SK-N-DZ (cell line): Measurements from ENCODE around the gene PTGER2.

Experiments used
- DNase-seq: peaks from one replicate; pipeline ENCODE4 v3.0.0-alpha.2; 2015; ENCODE audit warnings: low spot score

Gene PTGER2

DNA sequence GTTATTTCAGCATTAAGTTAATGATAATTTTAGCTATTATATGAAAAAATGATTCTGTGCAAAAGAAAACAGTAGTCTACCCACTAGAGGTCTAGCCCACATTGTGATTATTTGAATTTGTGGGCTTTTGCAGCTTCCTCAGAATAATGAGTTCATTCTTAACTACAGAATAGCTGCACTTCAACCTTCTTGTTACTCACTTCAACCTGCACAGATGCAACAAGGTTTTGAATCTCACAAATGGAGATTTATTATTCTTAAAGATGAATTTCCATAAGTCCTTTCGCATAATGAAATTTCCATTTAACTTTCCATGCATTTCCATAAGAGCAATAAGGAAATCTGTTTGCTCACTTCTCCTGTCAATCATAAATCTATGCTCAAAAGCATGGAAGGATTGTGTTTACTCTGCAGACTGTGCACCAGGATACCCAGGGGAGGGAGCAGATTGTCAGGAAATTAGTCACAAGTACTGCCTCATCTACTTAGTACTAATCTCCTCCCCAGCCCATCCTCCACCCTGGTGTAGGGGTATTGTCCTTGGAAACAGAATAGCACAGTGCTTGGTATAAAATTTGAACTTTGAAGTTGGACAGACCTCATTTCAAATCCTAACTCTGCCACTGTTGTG is 24.1 kb downstream of the PTGER2 start:
- DNase-seq: no peak

DNA sequence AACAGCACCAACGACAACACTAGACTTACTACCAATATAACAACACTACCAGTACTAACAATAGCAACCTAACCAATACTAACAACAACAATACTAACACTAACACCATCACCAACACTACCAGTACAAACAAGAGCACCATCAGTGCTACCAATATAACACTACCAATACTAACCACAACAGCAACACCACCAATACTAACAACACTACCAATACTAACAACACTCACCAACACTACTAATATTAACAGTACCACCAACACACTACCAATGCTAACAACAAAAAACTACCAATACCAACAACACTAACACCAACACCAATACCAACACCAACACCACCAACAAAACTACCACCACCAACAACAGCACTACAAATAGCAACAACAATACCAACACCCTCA is 25.1 kb downstream of the PTGER2 start:
- no peak for DNase-seq

DNA sequence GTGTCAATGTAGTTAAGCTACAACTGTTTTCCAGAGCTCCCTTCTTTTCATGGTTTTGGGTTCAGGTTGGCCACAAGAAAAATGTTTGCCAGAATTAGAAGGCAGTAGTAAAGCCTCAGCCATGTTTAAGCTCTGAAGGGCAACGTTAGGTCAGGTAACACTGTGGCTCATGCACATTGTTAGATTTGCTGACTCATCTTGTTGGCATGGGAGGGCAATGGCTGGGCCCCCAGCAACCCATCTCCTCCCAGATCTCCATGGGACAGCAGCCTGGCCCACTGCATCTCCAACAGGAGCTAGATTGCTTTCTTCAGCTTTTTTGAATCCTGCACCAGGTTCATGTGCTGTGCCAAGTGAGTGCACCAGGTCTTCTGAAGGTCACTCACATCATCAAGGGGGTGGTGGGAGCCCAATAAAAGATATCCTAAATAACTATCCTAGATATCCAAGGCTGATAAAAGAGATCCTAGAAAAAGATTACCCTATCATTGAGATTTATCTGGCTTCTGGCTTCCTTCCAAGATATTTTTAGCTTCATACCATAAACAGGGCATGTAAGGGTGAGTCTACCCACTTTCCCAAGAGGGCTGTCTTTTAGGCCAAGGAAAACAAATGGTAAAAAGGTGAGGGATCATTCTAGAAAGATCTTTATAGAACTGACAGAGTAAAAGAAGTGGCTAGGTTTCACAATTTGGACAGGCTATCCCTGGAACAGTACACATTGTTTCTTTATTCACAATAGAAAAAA is 28.9 kb downstream of the PTGER2 start:
- no peak for DNase-seq

DNA sequence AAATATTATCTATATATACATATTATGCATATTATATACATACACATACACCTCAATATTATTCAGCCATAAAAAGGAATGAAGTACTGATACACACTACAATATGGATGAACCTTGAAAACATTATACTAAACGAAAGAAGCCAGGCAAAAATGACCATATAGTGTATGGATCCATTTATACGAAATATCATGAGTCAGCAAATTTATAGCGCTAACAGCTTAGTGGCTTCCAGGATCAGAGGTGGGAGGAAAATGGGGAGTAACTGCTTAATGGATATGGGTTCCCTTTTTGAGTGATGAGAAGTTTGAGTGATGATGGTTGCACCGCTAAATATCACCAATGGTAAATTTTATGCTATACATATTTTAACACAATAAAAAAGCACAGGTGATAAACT is 32.7 kb downstream of the PTGER2 start:
- no peak for DNase-seq

DNA sequence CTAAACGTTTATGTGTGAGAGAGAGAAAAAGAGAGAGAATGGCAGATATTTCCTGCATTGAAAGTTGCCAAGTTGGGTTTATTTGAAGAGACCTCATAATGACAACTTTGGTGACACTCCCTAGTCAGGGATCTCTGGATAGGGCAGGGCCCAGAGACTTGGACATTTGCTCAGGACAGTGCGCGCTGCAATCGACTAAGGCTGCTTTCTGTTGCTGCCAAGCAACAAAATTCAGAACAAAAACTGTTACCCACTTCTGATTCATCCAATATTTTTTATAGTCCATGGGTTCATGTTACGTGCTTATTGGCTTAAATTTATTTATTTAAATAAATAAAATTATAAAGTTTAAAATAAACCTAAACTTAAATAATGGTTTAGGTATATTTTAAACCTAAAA is 34.2 kb downstream of the PTGER2 start:
- no peak for DNase-seq

DNA sequence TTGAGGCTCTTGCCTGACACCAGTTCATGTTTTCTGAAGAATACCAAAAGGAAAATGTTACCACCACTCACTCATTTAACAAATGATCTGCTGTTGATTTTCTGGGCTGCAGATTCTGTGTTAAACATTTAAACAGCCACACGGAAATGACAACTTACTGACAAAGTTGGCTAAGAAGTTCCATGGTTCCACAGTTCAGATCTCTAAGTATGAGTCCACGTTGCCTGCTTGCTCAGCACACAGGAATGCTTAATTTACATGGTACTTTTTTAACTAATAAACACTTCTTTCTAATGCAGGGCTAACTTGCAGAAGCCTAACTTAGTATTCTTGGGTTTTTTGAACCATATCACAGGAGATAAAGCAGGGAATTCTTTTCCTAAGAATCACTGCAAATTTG is 34.7 kb downstream of the PTGER2 start:
- no peak for DNase-seq

DNA sequence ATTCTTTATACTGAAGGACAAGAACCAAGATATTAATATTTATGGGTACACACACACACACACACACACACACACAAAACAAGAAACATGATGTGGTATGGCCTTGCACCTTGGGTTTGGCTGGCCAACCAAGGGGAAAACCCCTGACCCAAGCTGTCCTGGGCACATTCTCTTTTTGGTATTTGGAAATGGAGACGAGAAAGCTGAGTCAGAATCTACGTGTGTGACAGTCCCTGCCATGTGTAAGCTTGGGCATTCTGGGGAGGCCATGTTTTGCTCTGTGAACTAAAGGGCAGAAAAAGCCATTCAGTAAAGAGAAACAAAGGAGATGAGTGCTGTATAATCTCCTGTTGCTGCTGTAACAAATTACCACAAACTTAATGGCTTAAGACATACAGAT is 35.6 kb downstream of the PTGER2 start:
- no peak for DNase-seq

DNA sequence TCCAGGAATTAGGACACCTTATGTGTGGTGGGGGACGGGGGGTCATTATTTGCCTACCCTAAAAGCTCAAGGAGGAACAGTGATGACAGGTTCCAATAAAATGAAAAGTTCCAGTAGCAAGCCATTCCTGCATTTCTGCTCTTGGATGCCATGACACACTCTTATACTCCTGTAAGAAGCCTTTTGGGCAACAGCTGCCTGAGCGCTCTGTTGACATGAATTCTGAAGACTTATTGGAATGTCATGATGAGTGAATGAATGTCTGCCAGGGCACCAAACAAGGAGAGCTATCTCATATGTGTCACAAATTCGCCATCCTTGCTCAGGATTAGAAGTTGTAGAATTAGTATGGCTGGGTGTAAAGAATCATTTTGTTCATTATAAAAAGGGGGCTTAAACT is 36.3 kb downstream of the PTGER2 start:
- no peak for DNase-seq

DNA sequence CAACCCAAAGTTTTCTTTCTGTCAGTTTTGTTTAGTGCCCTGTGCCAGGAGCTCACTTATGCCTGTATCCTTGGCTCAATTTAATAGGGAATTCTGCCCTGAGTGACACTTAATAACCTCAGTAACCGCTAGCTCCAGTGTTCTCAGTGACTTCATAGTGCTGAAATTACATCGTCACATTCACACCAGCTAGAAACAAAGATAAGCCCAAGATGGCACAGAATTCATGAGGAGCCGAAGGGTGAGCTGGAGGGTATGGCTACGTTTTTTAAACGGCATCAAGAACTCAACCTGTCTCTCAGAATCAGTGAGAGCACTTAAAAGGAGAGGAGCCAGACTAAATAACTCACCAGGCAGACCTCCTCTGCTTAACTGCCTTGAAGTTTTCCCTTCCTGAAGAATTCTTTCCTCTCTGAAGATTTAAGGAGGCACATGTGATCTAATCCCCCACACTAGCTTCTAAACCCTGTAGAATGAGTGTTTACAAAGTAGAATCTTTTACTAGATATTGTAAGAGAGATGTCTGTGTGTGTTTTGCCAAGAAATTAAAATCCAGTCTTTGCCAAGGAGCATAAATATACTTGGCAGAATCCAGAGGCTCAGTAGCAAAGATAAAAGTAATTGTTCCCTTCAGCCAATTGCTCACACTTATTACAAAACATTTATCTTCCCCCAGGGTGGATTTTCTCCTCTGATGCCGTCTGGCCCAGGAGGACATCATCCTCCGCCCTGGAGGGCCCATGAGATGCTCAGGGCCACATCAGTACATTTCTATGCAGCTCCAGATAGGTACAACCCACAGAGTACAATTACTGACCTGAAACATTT is 37.3 kb downstream of the PTGER2 start:
- DNase-seq: no peak

DNA sequence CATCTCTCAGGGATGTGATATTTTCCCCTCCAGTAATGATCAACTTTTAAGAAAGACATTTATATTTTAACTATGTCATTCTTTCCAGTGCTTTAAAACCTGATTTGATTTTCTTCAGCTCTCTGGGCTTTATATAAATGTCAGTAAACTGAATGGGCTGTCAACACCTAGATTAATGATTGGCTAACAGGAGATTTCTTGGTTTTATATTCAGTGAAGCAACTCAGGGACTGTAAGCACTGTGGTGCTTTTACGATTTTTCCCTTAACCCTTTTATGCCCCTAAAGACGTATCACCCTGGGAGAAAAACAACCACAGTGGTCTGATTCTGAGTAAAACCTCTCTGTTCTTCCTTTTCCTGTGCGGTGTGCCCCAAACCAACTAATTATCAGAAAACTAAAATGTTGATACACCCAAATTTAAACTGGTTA is 38.0 kb downstream of the PTGER2 start:
- DNase-seq: peak; percentile 32

DNA sequence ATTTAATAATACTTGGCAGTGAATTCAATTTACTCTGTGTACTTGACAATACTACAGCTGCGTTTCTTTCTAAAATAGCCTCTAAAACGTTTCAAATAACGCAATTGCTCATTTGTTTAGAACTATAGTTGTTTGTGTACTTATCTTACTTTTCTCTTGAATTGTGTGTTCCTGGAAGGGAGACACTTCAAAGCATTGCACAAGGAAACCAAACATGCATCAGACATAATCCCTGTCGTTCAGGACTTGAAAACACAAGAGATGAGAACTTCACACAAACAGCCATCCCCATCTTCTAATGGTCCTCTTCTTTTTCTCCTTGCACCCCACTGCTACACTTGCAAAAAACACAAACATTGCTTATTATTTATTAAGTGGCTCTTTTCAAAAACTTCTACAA is 38.5 kb downstream of the PTGER2 start:
- no peak for DNase-seq

DNA sequence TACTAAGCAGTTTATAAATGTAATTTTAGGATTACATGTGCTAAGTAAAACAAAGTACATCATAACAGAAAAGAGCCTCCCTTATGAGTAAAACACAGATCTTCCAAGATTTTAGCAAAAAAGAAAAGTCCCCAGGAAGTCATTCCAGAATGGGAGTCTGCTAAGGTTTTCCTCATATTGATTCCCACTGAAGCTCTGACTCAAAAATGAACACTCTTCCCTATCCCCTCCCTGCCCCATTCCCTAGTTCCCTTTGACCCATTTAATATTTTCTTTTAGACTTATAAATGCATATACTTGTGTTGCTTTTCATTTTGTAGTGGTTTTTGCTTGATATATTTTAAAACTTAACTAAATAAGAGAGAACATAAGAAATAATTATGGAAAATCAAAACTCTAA is 40.1 kb downstream of the PTGER2 start:
- no peak for DNase-seq

DNA sequence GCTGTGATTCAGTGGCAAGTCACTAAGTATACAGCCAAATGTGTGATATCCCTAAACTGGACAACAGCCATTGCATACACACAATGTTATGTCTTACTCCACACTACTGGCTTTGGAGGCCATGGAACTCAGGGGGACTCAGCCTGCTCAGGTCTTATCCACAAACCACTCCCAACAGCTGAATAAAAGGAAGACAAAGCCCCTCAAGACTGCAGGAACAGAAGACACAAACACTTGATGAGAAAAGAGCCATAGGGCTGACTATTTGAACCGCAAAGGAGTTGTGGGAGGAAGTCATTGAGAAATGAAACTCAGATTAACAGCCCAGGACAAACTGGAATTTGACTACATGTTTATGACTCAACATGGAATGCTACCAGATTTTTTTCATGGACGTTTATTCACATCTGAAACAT is 40.9 kb downstream of the PTGER2 start:
- DNase-seq: no peak

DNA sequence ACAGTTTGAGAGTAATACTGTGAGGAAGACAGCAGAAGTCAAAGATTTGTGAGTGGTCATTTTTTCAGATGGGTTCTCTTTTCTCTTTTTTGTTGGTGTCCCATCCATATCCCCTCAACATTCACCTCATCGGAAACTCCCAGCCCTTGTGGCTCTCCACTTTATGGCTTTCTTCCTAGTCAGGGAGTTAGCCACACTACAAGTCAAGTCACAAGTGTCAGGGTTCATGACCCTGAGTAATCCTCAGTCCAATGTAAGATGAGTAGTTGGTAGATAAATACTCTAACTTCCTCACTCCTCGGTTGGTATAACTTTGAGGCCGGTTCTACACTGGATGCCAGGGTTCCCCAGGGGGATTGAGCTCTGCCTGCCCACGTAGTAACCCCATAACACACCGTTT is 41.4 kb downstream of the PTGER2 start:
- DNase-seq: no peak

DNA sequence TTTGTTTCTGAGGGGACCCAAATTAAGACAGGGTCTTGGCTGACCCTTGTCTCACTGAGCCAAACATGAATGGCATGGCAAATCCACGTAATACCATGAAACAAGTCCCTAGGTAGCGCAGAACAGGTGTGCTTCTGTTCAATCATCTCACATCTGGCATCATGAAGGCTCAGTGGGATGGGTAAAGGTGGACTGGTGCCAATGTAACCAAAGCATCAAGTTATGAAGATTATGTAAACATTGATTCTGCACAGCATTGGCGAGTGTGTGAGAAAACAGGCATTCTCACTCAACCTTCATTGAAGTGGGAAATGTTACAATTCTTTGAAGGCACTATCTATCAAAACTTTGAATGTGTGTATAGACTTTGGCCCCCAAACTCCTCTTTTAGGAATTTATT is 41.9 kb downstream of the PTGER2 start:
- no peak for DNase-seq

DNA sequence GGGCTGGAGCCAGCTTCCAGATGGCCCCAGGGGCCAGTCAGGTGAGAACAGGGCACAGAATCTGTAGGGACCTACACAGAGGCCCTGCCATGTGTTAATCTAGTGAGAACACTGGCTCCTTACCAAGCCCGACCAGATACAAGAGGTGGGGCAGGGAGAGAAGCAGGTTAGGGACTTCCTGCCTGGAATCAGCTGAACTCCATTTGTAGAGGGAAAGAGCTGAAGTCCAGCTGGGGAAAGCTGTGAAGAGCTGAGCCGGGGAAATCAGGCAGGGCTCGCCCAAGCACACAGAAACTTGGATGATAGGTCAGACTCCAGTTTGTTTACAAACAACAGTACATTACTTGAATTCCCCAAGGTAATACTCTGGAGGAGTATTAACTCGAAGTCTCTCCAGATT is 46.7 kb downstream of the PTGER2 start:
- DNase-seq: no peak

DNA sequence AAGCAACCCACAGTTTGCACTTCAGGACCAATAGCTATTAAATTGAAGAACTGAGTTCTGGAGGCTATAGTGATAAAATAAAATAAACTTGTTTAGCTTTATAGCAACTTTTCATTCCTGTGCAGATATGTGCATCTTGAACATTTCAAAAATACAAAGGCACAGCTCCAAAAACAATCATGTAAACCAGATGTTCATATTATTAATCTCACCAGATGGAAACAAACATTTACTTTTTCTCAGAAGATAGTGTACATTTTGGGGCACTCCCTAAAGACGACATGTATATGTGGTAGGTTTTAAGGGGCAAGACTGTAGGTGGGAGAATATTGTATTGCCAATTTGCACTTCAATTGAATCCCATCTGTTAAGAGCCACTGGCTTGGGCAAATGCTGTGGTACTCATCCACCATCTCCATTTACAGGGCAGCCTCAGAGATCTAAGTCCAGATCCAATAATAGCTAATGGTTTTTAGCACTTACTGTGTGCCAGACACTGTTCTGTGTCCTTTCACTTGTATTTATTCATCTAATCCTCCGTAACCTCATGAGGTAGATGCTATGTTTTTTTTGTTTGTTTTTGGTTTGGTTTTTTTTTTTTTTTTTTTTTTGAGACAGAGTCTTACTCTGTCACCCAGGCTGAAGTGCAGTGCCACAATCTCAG is 49.1 kb downstream of the PTGER2 start:
- DNase-seq: no peak

DNA sequence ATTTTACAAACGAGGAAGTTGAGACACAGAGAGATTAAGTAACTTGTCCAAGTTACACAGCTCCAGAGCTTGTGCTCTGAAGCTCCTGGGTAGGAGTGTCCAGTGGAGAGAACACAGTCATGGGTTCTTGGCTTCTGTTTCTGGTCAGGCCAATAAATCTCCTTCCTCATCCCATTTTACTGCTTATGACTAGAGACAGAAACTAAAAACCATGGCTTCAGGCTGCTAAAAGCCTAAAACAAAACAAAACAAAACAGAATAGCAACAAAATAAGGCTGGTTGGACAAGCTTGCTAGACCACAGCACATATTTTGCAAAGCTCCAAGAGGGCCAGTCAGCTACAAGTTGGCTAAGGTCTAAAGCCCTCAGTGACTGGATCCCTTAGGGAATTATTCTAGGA is 49.8 kb downstream of the PTGER2 start:
- DNase-seq: no peak

DNA sequence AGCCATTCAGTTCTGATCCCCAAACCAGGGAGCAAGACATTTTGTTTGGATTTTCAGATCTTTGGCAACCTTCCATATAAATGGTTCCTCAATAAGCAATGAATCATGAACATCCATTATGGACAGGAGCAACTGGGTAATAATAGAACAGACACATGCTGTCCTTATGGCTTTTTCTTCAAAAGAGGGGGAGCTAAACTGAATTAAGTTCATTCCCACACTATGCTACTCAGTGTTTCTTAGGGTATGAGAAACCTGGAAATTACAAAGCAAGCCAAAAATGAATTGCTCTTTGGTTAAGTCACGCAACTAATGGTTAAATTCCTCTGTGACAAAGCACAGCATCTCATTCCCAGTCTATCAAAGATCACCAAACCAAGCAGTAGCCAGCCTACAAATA is 51.0 kb downstream of the PTGER2 start:
- no peak for DNase-seq

DNA sequence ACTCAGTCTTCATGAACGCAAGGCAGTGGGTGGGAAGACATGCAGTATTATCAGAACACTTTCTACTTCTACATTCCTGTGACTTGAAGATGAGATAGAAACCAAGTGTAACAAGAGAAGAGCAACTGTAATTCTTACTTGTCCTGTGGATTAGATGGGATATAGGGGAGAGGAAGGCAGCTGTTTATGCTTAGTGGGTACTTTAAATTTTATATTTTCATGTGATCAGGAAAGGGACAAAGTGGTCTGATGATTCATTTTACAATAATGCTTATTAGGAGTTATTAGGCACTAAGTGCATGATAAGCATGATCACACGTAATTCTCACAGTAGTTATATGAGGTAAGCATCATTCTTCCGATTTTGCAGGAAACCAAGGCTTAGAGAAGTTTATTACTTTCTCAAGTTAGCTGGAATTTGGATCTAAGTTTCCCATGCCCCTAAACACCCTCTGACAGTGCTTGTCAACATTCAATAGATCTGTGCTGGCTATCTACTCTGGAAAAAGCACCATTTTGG is 52.7 kb downstream of the PTGER2 start:
- DNase-seq: no peak

DNA sequence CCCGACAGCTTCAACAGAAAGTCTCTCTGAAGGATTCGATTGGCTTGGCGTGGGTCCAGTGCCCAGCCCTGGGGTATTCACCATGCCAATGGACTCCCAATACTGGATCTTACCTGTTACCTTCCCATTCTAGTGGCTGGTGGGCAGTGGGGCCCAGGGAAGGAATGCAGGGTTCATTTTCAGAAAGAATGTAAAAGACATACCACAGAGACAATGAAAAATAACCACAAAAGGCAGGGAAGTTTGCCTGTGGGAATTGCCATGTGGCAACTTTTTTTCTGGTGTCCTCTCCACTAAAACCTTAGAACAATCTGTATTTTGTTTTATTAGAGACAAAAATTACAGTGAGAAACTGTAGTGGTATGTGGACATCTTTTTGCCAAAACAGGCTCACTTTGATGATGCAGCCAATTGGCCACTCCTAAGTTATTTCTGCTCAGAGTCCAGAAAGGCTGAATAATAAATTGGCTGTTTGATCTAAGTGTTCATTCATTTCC is 55.2 kb downstream of the PTGER2 start:
- no peak for DNase-seq
